ENCODE data around the gene DENND5B. TPM values are rescaled to one million over a fixed set of nuclear protein-coding genes. Genes with fewer than 3 reads are reported as not detected.

Gene DENND5B
- total RNA-seq, 4 donors from 2014 or later, result 4.4 to 25.1 (median 16.3) TPM

- no peak for DNase-seq
- in situ Hi-C loops (cut with MboI; ENCODE audit: low pct_ligation_motif_present in 1 of 4, low pct_unique_long_range_greater_than_20kb in 1 of 4, low sequenced_read_pairs in 3 of 4), result loop anchor here in 2 of 4 donors (10.0 to 25.0 kb wide), 2 partner anchors 226 to 394 kb away; no protein-coding TSS in a partner anchor
- WGBS, 2 donors (ENCODE audit: low coverage in 1 of 2), result 87 to 89% methylated on average over 5 to 6 of the region's 6 CpGs
These were observed 40.2 kb upstream of the DENND5B start for GRCh38 chr12:31631023-31631724.

GRCh38 chr12:31629756-31630732 is 39.1 kb upstream of the DENND5B start:
- Histone ChIP-seq H3K9me3 (no peaks in the 10 kb centered on the region), H3K27ac (no peak overlapping the region), H3K4me3 (no peak overlapping the region), H3K27me3 (no peaks in the 10 kb centered on the region), H3K4me1 (peaks cover 0 to 7% (median 0%) of the 10 kb centered on the region in 4 donors), H3K36me3 (no peaks in the 10 kb centered on the region)
- intact Hi-C loops (cut with DNase I; ENCODE audit: low total_unique reads), result no loop called here
- TF ChIP-seq CTCF (IDR thresholded peaks at IDR 0.05) (no peak), POLR2A (IDR thresholded peaks at IDR 0.05) (no peak)
- in situ Hi-C loops (cut with MboI; ENCODE audit: low pct_ligation_motif_present in 1 of 4, low pct_unique_long_range_greater_than_20kb in 1 of 4, low sequenced_read_pairs in 3 of 4), result loop anchor here in 2 of 4 donors (10.0 to 25.0 kb wide), 2 partner anchors 225 to 393 kb away; no protein-coding TSS in a partner anchor
- DNase-seq, result no peak
- 66 to 68% methylated on average over 15 to 16 of the region's 16 CpGs for WGBS, 2 donors (ENCODE audit: low coverage in 1 of 2)

More at GRCh38 chr12:31631023-31631724, 40.2 kb upstream of the DENND5B start:
- H3K9me3 ChIP-seq, result no peaks in the 10 kb centered on the region
- intact Hi-C loops (cut with DNase I; ENCODE audit: low total_unique reads), result no loop called here
- H3K27ac ChIP-seq, result no peak overlapping the region
- peaks cover 0 to 7% (median 0%) of the 10 kb centered on the region in 4 donors for H3K4me1 ChIP-seq
- no peak for TF ChIP-seq EP300 (IDR thresholded peaks at IDR 0.05; ENCODE audit: low read depth)
- no peak for TF ChIP-seq POLR2AphosphoS5 (IDR thresholded peaks at IDR 0.05)
- no peak for TF ChIP-seq CTCF (IDR thresholded peaks at IDR 0.05)
- no peak for TF ChIP-seq POLR2A (IDR thresholded peaks at IDR 0.05)
- H3K4me3 ChIP-seq, result no peak overlapping the region
- no peaks in the 10 kb centered on the region for H3K36me3 ChIP-seq
- H3K27me3 ChIP-seq, result no peaks in the 10 kb centered on the region

GRCh38 chr12:31627456-31628054 is 36.6 kb upstream of the DENND5B start:
- intact Hi-C loops (cut with DNase I; ENCODE audit: low total_unique reads), result no loop called here
- Histone ChIP-seq H3K27ac (no peak overlapping the region), H3K4me3 (no peak overlapping the region), H3K27me3 (no peaks in the 10 kb centered on the region), H3K36me3 (no peaks in the 10 kb centered on the region), H3K4me1 (peaks cover 0 to 7% (median 0%) of the 10 kb centered on the region in 4 donors), H3K9me3 (no peaks in the 10 kb centered on the region)
- no peak for DNase-seq
- no peak for TF ChIP-seq POLR2AphosphoS5 (IDR thresholded peaks at IDR 0.05)
- no peak for TF ChIP-seq EP300 (IDR thresholded peaks at IDR 0.05; ENCODE audit: low read depth)
- no peak for TF ChIP-seq POLR2A (IDR thresholded peaks at IDR 0.05)
- in situ Hi-C loops (cut with MboI; ENCODE audit: low pct_ligation_motif_present in 1 of 4, low pct_unique_long_range_greater_than_20kb in 1 of 4, low sequenced_read_pairs in 3 of 4), result loop anchor here in 1 of 4 donors (25.0 kb wide), 1 partner anchor 390 kb away; no protein-coding TSS in a partner anchor
- 80 to 84% methylated on average over 5 of the region's 5 CpGs for WGBS, 2 donors (ENCODE audit: low coverage in 1 of 2)

- intact Hi-C loops (cut with DNase I; ENCODE audit: low total_unique reads), result no loop called here
- WGBS, 2 donors (ENCODE audit: low coverage in 1 of 2), result 84 to 93% methylated on average over 5 to 7 of the region's 7 CpGs
- no peak for DNase-seq
- Histone ChIP-seq H3K4me3 (no peak overlapping the region), H3K4me1 (peaks cover 0 to 7% (median 0%) of the 10 kb centered on the region in 4 donors), H3K27me3 (no peaks in the 10 kb centered on the region), H3K9me3 (no peaks in the 10 kb centered on the region), H3K36me3 (no peaks in the 10 kb centered on the region), H3K27ac (no peak overlapping the region)
- in situ Hi-C loops (cut with MboI; ENCODE audit: low pct_ligation_motif_present in 1 of 4, low pct_unique_long_range_greater_than_20kb in 1 of 4, low sequenced_read_pairs in 3 of 4), result loop anchor here in 1 of 4 donors (25.0 kb wide), 1 partner anchor 389 kb away; no protein-coding TSS in a partner anchor
- TF ChIP-seq POLR2AphosphoS5 (IDR thresholded peaks at IDR 0.05) (no peak), POLR2A (IDR thresholded peaks at IDR 0.05) (no peak), CTCF (IDR thresholded peaks at IDR 0.05) (no peak)
These were observed 35.5 kb upstream of the DENND5B start for GRCh38 chr12:31626270-31626995.
